OCI-LY1 (cell line): ENCODE measurements around the gene MAPK1.
"Not testable (repeated sequence)": the region's sequence is repeated elsewhere in the genome, so short reads cannot be mapped to it uniquely, and the experiment has no call there.

Experiments
- H2AFZ ChIP-seq: fragments of 200-600 bp; sonication (generic), shearing (Covaris generic); 2 replicates; pipeline ENCODE4 v1.6.0; 2014; ENCODE audit warnings: antibody characterized with exemption, mild to moderate bottlenecking, low read length
- H3F3A ChIP-seq: fragments of 200-600 bp; sonication (generic), shearing (Covaris generic); 2 replicates; pipeline ENCODE4 v1.6.0; 2014; ENCODE audit warnings: mild to moderate bottlenecking, antibody characterized with exemption, low read length, moderate library complexity; ENCODE audit not compliant: insufficient read depth
- H3K27ac ChIP-seq: fragments of 200-600 bp; sonication (generic); 2 replicates; pipeline ENCODE4 v1.5.1; 2014; ENCODE audit warnings: low read length, mixed run types, mild to moderate bottlenecking, low read depth; ENCODE audit not compliant: poor library complexity, severe bottlenecking
- H3K27me3 ChIP-seq: fragments of 200-600 bp; sonication (generic); 2 replicates; pipeline ENCODE4 v1.6.0; 2014; ENCODE audit warnings: antibody characterized with exemption, mild to moderate bottlenecking, low read length, moderate library complexity; ENCODE audit not compliant: insufficient read depth
- H3K36me3 ChIP-seq: fragments of 200-600 bp; sonication (generic); 2 replicates; pipeline ENCODE4 v1.6.1; 2014; ENCODE audit warnings: mild to moderate bottlenecking, antibody characterized with exemption, low read length, moderate library complexity, mixed read lengths; ENCODE audit not compliant: insufficient read depth
- H3K4me1 ChIP-seq: fragments of 200-600 bp; sonication (generic); 2 replicates; pipeline ENCODE4 v1.5.1; 2014; ENCODE audit warnings: mild to moderate bottlenecking, low read length, moderate library complexity; ENCODE audit not compliant: insufficient read depth, severe bottlenecking
- H3K4me2 ChIP-seq: fragments of 200-600 bp; sonication (generic), shearing (Covaris generic); 2 replicates; pipeline ENCODE4 v1.6.1; 2014; ENCODE audit warnings: low read length
- H3K4me3 ChIP-seq: fragments of 200-600 bp; sonication (generic); 2 replicates; pipeline ENCODE4 v1.5.1; 2014; ENCODE audit warnings: low read length, low read depth, mild to moderate bottlenecking, mixed read lengths; ENCODE audit not compliant: poor library complexity, severe bottlenecking
- H3K79me2 ChIP-seq: fragments of 200-600 bp; shearing (Covaris generic); 2 replicates; pipeline ENCODE4 v1.6.1; 2016; ENCODE audit warnings: mixed run types, low read length, mixed read lengths; ENCODE audit not compliant: insufficient read depth
- H3K9ac ChIP-seq: fragments of 200-600 bp; sonication (generic), shearing (Covaris generic); 2 replicates; pipeline ENCODE4 v1.6.1; 2014; ENCODE audit warnings: mild to moderate bottlenecking, low read length, mixed read lengths
- H3K9me2 ChIP-seq: fragments of 200-600 bp; sonication (generic), shearing (Covaris generic); 2 replicates; pipeline ENCODE4 v1.6.1; 2014; ENCODE audit warnings: low read depth, mild to moderate bottlenecking, low read length, mixed read lengths
- H3K9me3 ChIP-seq: fragments of 200-600 bp; shearing (Covaris generic); 2 replicates; pipeline ENCODE4 v1.6.1; 2014; ENCODE audit warnings: low read length, mixed read lengths
- H4K20me1 ChIP-seq: fragments of 200-600 bp; sonication (generic), shearing (Covaris generic); 2 replicates; pipeline ENCODE4 v1.6.0; 2016; ENCODE audit warnings: mild to moderate bottlenecking, low read length; ENCODE audit not compliant: insufficient read depth
- CTCF ChIP-seq: fragments of 200-600 bp; sonication (generic), shearing (Covaris generic); IDR thresholded peaks from 2 replicates; pipeline ENCODE4 v1.5.1; 2017; ENCODE audit warnings: mild to moderate bottlenecking, antibody characterized with exemption, low read length, moderate library complexity, mixed read lengths
- EZH2 ChIP-seq: fragments of 200-600 bp; sonication (generic), shearing (Covaris generic); IDR thresholded peaks from 2 replicates; pipeline ENCODE4 v1.8.0; 2017; ENCODE audit warnings: borderline replicate concordance, mixed run types, mild to moderate bottlenecking, antibody characterized with exemption, low read length, moderate library complexity, mixed read lengths

MAPK1 gene

GRCh38 chr22:21753374-21754111, 113.9 kb downstream of the MAPK1 start:
- Histone ChIP-seq H3K27ac (peak overlapping the region; percentile 74), H2AFZ (no peak overlapping the region), H3K4me2 (no peak overlapping the region), H3K9ac (no peak overlapping the region; the same call in 1 of the 2 replicates), H3K79me2 (no peaks in the 10 kb centered on the region), H3K36me3 (0 out of 2 replicates have a peak, but pooled peaks cover 6% of the 10 kb centered on the region), H3K4me1 (peaks cover 33% of the 10 kb centered on the region), H3K4me3 (no peak overlapping the region), H3K9me3 (no peaks in the 10 kb centered on the region), H3K27me3 (no peaks in the 10 kb centered on the region), H4K20me1 (no peaks in the 10 kb centered on the region), H3K9me2 (no peaks in the 10 kb centered on the region), H3F3A (no peaks in the 10 kb centered on the region)
- TF ChIP-seq EZH2: no peak
- TF ChIP-seq CTCF: no peak

- no peaks in the 10 kb centered on the region for H3K9me2 ChIP-seq
- H3K27ac ChIP-seq: no peak overlapping the region
- H3K4me1 ChIP-seq: peaks cover 33% of the 10 kb centered on the region
- H3K9ac ChIP-seq: no peak overlapping the region
- no peaks in the 10 kb centered on the region for H3K9me3 ChIP-seq
- no peak overlapping the region for H2AFZ ChIP-seq
- no peaks in the 10 kb centered on the region for H4K20me1 ChIP-seq
- H3F3A ChIP-seq: no peaks in the 10 kb centered on the region
- no peaks in the 10 kb centered on the region for H3K79me2 ChIP-seq
- TF ChIP-seq CTCF (no peak), EZH2 (no peak)
- no peak overlapping the region for H3K4me2 ChIP-seq
- H3K27me3 ChIP-seq: no peaks in the 10 kb centered on the region
- H3K36me3 ChIP-seq: 0 out of 2 replicates have a peak, but pooled peaks cover 5% of the 10 kb centered on the region
- no peak overlapping the region for H3K4me3 ChIP-seq
Measured at GRCh38 chr22:21752276-21752675, 115.2 kb downstream of the MAPK1 start.

GRCh38 chr22:21745948-21746347, 121.5 kb downstream of the MAPK1 start:
- Histone ChIP-seq H2AFZ (no peak overlapping the region), H4K20me1 (no peaks in the 10 kb centered on the region), H3K4me3 (no peak overlapping the region), H3K4me2 (no peak overlapping the region), H3F3A (no peaks in the 10 kb centered on the region), H3K79me2 (no peaks in the 10 kb centered on the region), H3K4me1 (no peaks in the 10 kb centered on the region), H3K27me3 (0 out of 2 replicates have a peak, but pooled peaks cover 3% of the 10 kb centered on the region), H3K9me2 (no peaks in the 10 kb centered on the region), H3K27ac (no peak overlapping the region), H3K36me3 (no peaks in the 10 kb centered on the region), H3K9me3 (no peaks in the 10 kb centered on the region), H3K9ac (no peak overlapping the region)
- TF ChIP-seq EZH2: no peak
- TF ChIP-seq CTCF: no peak

- H3K27ac ChIP-seq, H3K4me3 ChIP-seq, H4K20me1 ChIP-seq, H3K9ac ChIP-seq, H2AFZ ChIP-seq, H3K4me1 ChIP-seq, H3F3A ChIP-seq, H3K4me2 ChIP-seq, H3K9me2 ChIP-seq, H3K79me2 ChIP-seq, H3K9me3 ChIP-seq, H3K36me3 ChIP-seq, H3K27me3 ChIP-seq: not testable (repeated sequence)
Measured at GRCh38 chr22:21744917-21745316, 122.5 kb downstream of the MAPK1 start.
